Measurements from ENCODE around the gene PLXND1.
"Not testable (repeated sequence)": the region's sequence is repeated elsewhere in the genome, so short reads cannot be mapped to it uniquely, and the experiment has no call there.

PLXND1 gene

GRCh38 chr3:129517516-129517915 is 89.0 kb downstream of the PLXND1 start:
- no peak for DNase-seq (ENCODE audit: low read depth)
- H3K4me3 ChIP-seq (ENCODE audit: low read depth, low read length), result no peak overlapping the region
- TF ChIP-seq CTCF (IDR thresholded peaks at IDR 0.05; ENCODE audit: control insufficient read depth, extremely low read depth, insufficient read depth), result no peak

GRCh38 chr3:129515821-129516432 is 90.5 kb downstream of the PLXND1 start:
- not testable (repeated sequence) for H3K4me3 ChIP-seq (ENCODE audit: low read depth, low read length); DNase-seq (ENCODE audit: low read depth)

GRCh38 chr3:129515108-129515820 is 91.2 kb downstream of the PLXND1 start:
- not testable (repeated sequence) for H3K4me3 ChIP-seq (ENCODE audit: low read depth, low read length); DNase-seq (ENCODE audit: low read depth)

- no peak overlapping the region for H3K4me3 ChIP-seq (ENCODE audit: low read depth, low read length)
- DNase-seq (ENCODE audit: low read depth), result no peak
- TF ChIP-seq CTCF (IDR thresholded peaks at IDR 0.05; ENCODE audit: control insufficient read depth, extremely low read depth, insufficient read depth), result no peak
Observed at GRCh38 chr3:129514563-129514962, 91.9 kb downstream of the PLXND1 start.

- no peak for DNase-seq (ENCODE audit: low read depth)
- no peak for TF ChIP-seq CTCF (IDR thresholded peaks at IDR 0.05; ENCODE audit: control insufficient read depth, extremely low read depth, insufficient read depth)
- H3K4me3 ChIP-seq (ENCODE audit: low read depth, low read length), result no peak overlapping the region
Observed at GRCh38 chr3:129514110-129514509, 92.4 kb downstream of the PLXND1 start.

- H3K4me3 ChIP-seq (ENCODE audit: low read depth, low read length), result no peak overlapping the region
- no peak for TF ChIP-seq CTCF (IDR thresholded peaks at IDR 0.05; ENCODE audit: control insufficient read depth, extremely low read depth, insufficient read depth)
- DNase-seq (ENCODE audit: low read depth), result no peak
Observed at GRCh38 chr3:129513705-129514104, 92.8 kb downstream of the PLXND1 start.

GRCh38 chr3:129512595-129512994 is 93.9 kb downstream of the PLXND1 start:
- DNase-seq (ENCODE audit: low read depth), result no peak
- no peak for TF ChIP-seq CTCF (IDR thresholded peaks at IDR 0.05; ENCODE audit: control insufficient read depth, extremely low read depth, insufficient read depth)
- H3K4me3 ChIP-seq (ENCODE audit: low read depth, low read length), result no peak overlapping the region

- no peak for DNase-seq (ENCODE audit: low read depth)
Observed at GRCh38 chr3:129507181-129507831, 99.2 kb downstream of the PLXND1 start.

More at GRCh38 chr3:129507181-129507831, 99.2 kb downstream of the PLXND1 start:
- no peak overlapping the region for H3K4me3 ChIP-seq (ENCODE audit: low read depth, low read length)
- no peak for TF ChIP-seq CTCF (IDR thresholded peaks at IDR 0.05; ENCODE audit: control insufficient read depth, extremely low read depth, insufficient read depth)
